CD8-positive, alpha-beta memory T cell (primary cell): ENCODE measurements around the gene CA5A. TPM values are rescaled to one million over a fixed set of nuclear protein-coding genes. Genes with fewer than 3 reads are reported as not detected.
A peak's percentile ranks its signal among the peaks of the same experiment; 100 is the strongest.
"Not testable (repeated sequence)": the region's sequence is repeated elsewhere in the genome, so short reads cannot be mapped to it uniquely, and the experiment has no call there.

Experiments
- CTCF ChIA-PET: fragments of 350-600 bp; sonication (Branson Sonifier 250); formaldehyde crosslinking; loops from one replicate; lab custom pipeline; 2021; ENCODE audit warnings: antibody characterized with exemption; lab: Charles Lee
- POLR2A ChIA-PET: fragments of 350-600 bp; sonication (Branson Sonifier 250); formaldehyde crosslinking; loops from one replicate; lab custom pipeline; 2021; ENCODE audit warnings: antibody characterized with exemption; lab: Charles Lee
- DNase-seq, 5 donors: peaks; one replicate each; pipeline versions ENCODE4 v3.0.0 to v3.0.0-alpha.2; 2020 to 2022; ENCODE audit warnings: mixed read lengths in 1 of 5
- H3K27ac ChIP-seq: one replicate; pipeline ENCODE4 v1.7.0; 2013; ENCODE audit warnings: low read depth, mild to moderate bottlenecking, low read length, moderate library complexity
- H3K27me3 ChIP-seq: 2 replicates; pipeline ENCODE4 v1.7.0; 2013; ENCODE audit warnings: low read length, mild to moderate bottlenecking; ENCODE audit not compliant: insufficient read depth, poor library complexity, severe bottlenecking
- H3K36me3 ChIP-seq: 2 replicates; pipeline ENCODE4 v1.7.0; 2013; ENCODE audit warnings: mild to moderate bottlenecking, low read length, moderate library complexity; ENCODE audit not compliant: insufficient read depth
- H3K4me1 ChIP-seq: 2 replicates; pipeline ENCODE4 v1.7.0; 2013; ENCODE audit warnings: mild to moderate bottlenecking, low read length, moderate library complexity; ENCODE audit not compliant: insufficient read depth
- H3K4me3 ChIP-seq: 2 replicates; pipeline ENCODE4 v1.7.0; 2013; ENCODE audit warnings: mild to moderate bottlenecking, low read length
- H3K9me3 ChIP-seq: 2 replicates; pipeline ENCODE4 v1.7.0; 2013; ENCODE audit warnings: mild to moderate bottlenecking, low read length
- H3K27ac Mint-ChIP-seq, 8 donors: one replicate each; pipeline ENCODE4 v1.8.0; 2020 to 2021; ENCODE audit warnings: mixed read lengths in 8 of 8, mild to moderate bottlenecking in 6 of 8, inconsistent platforms in 3 of 8, moderate library complexity in 3 of 8
- H3K27me3 Mint-ChIP-seq, 2 donors: one replicate each; pipeline ENCODE4 v1.8.0; 2020 to 2021; ENCODE audit warnings: mixed read lengths in 2 of 2, mild to moderate bottlenecking in 1 of 2, moderate library complexity in 1 of 2
- H3K36me3 Mint-ChIP-seq, 3 donors: one replicate each; pipeline ENCODE4 v1.8.0; 2020 to 2021; ENCODE audit warnings: mixed read lengths in 3 of 3, inconsistent platforms in 1 of 3, mild to moderate bottlenecking in 1 of 3
- H3K4me1 Mint-ChIP-seq, 3 donors: one replicate each; pipeline ENCODE4 v1.8.0; 2020 to 2021; ENCODE audit warnings: mixed read lengths in 3 of 3, inconsistent platforms in 1 of 3, mild to moderate bottlenecking in 1 of 3
- H3K4me3 Mint-ChIP-seq, 7 donors: one replicate each; pipeline ENCODE4 v1.8.0; 2020 to 2021; ENCODE audit warnings: mixed read lengths in 7 of 7, mild to moderate bottlenecking in 6 of 7, moderate library complexity in 4 of 7, inconsistent platforms in 2 of 7
- H3K9me3 Mint-ChIP-seq, 5 donors: one replicate each; pipeline ENCODE4 v1.8.0; 2020 to 2022; ENCODE audit warnings: mixed read lengths in 5 of 5, mild to moderate bottlenecking in 3 of 5, moderate library complexity in 2 of 5, inconsistent platforms in 1 of 5
- polyA plus RNA-seq: library from polyadenylated mRNA; unstranded; fragments of 300-500 nt; fragmentation: Illumina TruSeq; gene quantifications from one replicate; pipeline ENCODE4 v1.2.3, GENCODE V29; 2021
- total RNA-seq, 2 experiments: library from RNA; stranded (reverse); gene quantifications; one replicate each; pipeline ENCODE4 v1.2.3, GENCODE V29; 2021

Gene CA5A
- total and polyA plus RNA-seq, 3 experiments from 2014 or later, result not detected

DNA sequence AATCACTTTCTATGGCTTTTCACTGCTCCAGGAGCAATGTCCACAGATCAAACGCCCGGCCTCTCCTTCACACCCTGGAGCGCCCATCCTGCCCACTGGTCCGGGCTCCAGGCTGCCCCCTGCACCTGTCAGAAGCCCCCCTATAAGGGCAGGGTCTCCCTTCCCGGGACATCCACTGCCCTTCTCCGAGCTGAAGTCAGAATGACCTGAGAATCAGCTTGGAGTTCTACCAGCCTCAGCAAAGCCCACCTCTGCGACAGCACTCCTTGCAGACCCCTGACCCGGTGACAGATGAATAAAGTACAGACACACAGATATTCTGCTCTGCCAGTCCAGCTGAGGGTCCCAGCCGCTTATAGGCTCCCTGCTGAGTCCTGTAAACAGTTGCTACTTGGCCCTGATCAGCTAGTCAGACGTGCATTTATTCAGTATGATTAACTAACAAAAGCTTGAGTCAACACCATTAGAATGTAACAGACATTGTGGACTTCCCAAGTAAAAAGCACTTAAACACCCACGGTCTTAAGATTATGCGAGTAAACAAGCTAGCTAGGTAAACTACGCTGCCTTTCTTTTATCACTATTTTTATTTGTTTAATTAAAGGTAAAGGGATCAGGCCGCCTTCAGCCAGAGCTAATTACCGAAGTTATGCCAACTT, 71.9 kb downstream of the CA5A start:
- Mint-ChIP-seq H3K4me1 (peaks cover 49 to 70% (median 58%) of the 10 kb centered on the region in 3 donors), H3K9me3 (peaks cover 0 to 2% (median 0%) of the 10 kb centered on the region in 5 donors)
- CTCF ChIA-PET, result interaction anchor here (3.0 to 12.8 kb wide), 2 partner anchors 15 to 84 kb away, joined by 31 to 298 read pairs; no protein-coding TSS in a partner anchor

DNA sequence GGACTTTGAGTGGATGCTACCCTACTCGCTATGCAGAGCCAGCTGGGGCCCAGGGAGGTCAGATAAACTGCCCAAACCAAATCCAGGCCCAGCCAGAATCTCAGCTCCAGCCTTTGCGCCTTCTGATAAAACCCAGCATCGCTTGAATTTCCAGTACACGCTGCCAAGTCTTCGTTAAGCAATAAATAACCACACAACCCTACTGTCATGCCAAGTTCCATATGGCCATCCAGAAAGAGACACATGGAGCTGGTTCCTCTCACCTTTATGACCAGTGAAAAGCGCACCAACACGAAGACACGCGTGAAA, 73.0 kb downstream of the CA5A start:
- peaks cover 33% of the 10 kb centered on the region for H3K4me1 ChIP-seq
- H3K36me3 ChIP-seq, H3K9me3 ChIP-seq, POLR2A ChIA-PET, H3K4me3 ChIP-seq, H3K27me3 ChIP-seq, H3K27ac ChIP-seq, H3K27me3 Mint-ChIP-seq, H3K9me3 Mint-ChIP-seq, CTCF ChIA-PET, DNase-seq: not testable (repeated sequence)
- peak overlapping the region in 2 of 7 donors; percentile 30 to 41 for H3K4me3 Mint-ChIP-seq
- H3K4me1 Mint-ChIP-seq, result peaks cover 45 to 71% (median 57%) of the 10 kb centered on the region in 3 donors
- H3K27ac Mint-ChIP-seq, result peak overlapping the region in 5 of 8 donors; percentile 36 to 98 (median 68)
- H3K36me3 Mint-ChIP-seq, result peaks cover 0 to 37% (median 6%) of the 10 kb centered on the region in 3 donors

More for the DNA sequence above, 71.9 kb downstream of the CA5A start:
- no peaks in the 10 kb centered on the region for H3K9me3 ChIP-seq
- no peaks in the 10 kb centered on the region for H3K36me3 ChIP-seq
- no peak overlapping the region for H3K4me3 ChIP-seq
- H3K4me1 ChIP-seq, result peaks cover 33% of the 10 kb centered on the region
- Mint-ChIP-seq H3K36me3 (peaks cover 0 to 35% (median 6%) of the 10 kb centered on the region in 3 donors), H3K27me3 (peaks cover 0 to 6% of the 10 kb centered on the region in 2 donors), H3K4me3 (peak overlapping the region in 6 of 7 donors; percentile 34 to 66 (median 52)), H3K27ac (peak overlapping the region in 7 of 8 donors; percentile 51 to 98 (median 83))
- no peak for DNase-seq
- no peaks in the 10 kb centered on the region for H3K27me3 ChIP-seq
- no peak overlapping the region for H3K27ac ChIP-seq
- POLR2A ChIA-PET, result interaction anchor here (0.5 kb wide), 1 partner anchor 99 kb away, joined by 4 read pairs; the partner anchor contains the start of gene KLHDC4

DNA sequence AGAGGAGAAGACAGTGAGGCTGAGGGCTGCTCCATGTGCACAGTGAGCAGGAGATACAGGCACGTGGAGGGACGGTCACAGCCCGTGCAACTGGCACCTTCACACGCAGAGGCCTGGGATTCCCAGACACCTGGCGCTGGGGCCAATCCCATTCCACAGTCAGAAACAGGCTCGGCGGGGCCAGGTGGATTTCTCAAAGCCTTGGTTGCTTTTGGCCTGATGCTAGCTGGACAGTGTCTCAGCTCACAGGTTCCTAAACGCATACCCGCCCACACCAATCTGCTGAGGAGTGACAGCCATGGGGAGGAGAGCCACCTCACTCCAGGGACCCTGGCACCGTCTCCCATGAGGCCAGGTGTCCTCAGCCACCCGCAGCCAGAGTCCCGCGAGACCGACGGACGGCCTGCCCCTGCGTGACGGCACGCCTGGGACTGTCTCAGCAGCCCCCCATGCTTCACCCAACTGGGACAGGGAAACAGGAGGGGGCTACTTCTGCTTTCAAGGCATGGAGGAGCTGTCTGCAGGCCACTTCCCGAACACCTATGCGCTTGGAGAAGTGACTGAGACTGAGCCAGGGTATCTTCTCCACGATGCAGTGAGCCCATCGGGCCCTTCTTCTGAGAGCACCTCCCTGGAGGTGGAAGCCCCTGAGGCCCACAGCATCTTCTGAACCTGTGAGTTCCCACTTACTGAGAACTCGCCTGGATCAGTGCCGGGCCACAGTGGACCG, 73.6 kb downstream of the CA5A start:
- CTCF ChIA-PET, H3K27me3 ChIP-seq, H3K4me3 ChIP-seq, DNase-seq, POLR2A ChIA-PET, H3K27ac ChIP-seq, H3K9me3 ChIP-seq, H3K9me3 Mint-ChIP-seq, H3K27me3 Mint-ChIP-seq, H3K36me3 ChIP-seq: not testable (repeated sequence)
- peak overlapping the region in 2 of 7 donors; percentile 27 to 30 for H3K4me3 Mint-ChIP-seq
- H3K4me1 ChIP-seq, result peaks cover 29% of the 10 kb centered on the region
- peak overlapping the region in 4 of 8 donors; percentile 36 to 78 (median 60) for H3K27ac Mint-ChIP-seq
- H3K36me3 Mint-ChIP-seq, result peaks cover 0 to 38% (median 6%) of the 10 kb centered on the region in 3 donors
- H3K4me1 Mint-ChIP-seq, result peaks cover 45 to 73% (median 57%) of the 10 kb centered on the region in 3 donors

DNA sequence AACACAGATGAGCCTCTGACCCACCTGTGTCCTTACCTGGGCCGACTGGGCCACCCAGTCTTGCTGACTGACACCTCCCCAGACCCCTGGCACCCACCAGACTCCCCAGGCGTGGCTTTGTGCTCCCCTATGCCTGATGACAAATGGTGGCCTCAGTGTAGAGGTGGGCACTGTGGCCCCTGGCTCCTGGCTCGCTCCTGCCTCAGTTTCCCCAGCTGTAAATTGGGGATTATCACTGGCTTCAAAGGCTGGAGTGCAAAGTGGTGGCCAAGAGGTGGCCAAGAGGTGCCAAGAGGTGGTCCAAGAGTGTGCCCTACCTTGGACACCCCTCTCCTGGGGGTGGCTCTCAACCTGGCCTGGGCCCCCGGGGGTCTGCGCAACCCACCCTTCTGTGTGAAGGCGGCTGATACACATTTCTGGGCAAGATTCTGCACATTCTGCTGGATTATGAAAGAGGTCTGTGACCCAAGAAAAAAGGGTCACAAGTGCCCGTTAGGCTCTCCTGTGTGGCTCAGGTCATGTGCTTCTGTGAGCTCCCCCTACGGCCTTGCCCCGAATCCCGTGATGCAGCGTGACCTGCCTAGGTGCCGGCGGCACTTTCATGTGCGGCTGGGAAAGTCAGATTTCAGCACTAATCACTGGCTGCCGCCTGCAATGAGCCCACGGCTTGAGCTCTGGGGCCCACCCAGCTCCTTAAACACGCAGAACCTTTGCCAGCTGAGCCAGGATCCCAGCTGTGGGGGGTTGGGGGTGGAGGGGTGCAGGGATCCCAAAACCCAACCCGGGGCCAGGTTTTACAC, 74.8 kb downstream of the CA5A start:
- H3K4me3 ChIP-seq, H3K36me3 ChIP-seq, H3K9me3 ChIP-seq, H3K9me3 Mint-ChIP-seq, H3K27me3 Mint-ChIP-seq, POLR2A ChIA-PET, DNase-seq, H3K27me3 ChIP-seq, H3K27ac ChIP-seq: not testable (repeated sequence)
- H3K27ac Mint-ChIP-seq, result peak overlapping the region in 2 of 8 donors; percentile 47 to 79
- peaks cover 29% of the 10 kb centered on the region for H3K4me1 ChIP-seq
- CTCF ChIA-PET, result interaction anchor here (3.4 kb wide), 1 partner anchor 12 kb away, joined by 18 read pairs; no protein-coding TSS in a partner anchor
- H3K4me3 Mint-ChIP-seq, result peak overlapping the region in 3 of 7 donors; percentile 15 to 48 (median 26)
- H3K4me1 Mint-ChIP-seq, result peaks cover 44 to 73% (median 57%) of the 10 kb centered on the region in 3 donors
- H3K36me3 Mint-ChIP-seq, result peaks cover 0 to 45% (median 6%) of the 10 kb centered on the region in 3 donors

DNA sequence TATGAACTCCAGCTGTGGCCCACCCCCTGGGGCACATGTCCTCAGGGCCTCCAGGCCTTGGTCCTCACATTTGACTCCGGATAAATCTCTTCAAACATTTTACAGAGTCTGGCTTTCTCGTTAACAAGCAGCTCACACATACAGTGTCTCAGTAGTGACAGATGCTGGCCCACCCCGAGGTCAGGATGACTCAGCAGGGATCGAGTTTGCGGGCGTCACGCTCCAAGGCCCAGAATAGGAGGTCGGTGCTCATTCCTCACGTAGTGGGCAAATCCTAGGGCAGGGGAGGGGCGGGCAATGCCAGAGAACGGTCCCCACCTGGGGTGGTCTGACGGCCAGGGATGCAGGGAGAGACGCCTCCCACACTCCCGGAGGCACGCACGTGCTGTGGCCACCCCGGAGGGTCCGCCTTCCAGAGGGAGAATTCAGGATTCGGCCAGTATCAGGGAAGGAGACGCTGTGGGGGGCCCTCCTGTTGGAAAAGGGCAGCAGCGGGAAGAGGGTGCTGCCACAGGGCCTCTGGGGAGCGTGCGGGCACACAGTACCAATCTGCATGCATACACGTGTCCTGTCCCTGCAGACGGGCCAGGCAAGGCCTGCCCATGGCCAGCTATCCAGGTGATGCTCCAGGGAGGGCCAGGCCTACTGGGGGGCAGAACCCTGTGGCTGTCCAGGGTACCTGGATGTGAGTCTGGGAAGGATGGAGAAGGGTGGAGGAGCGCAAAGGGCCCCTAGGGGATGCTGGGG, 75.6 kb downstream of the CA5A start:
- H3K27me3 Mint-ChIP-seq, result no peaks in the 10 kb centered on the region
- ChIA-PET CTCF (interaction anchor here (2.4 to 3.4 kb wide), 2 partner anchors 11 kb away, joined by 9 to 18 read pairs; no protein-coding TSS in a partner anchor), POLR2A (no interaction called here)
- Histone ChIP-seq H3K4me1 (peaks cover 34% of the 10 kb centered on the region), H3K36me3 (no peaks in the 10 kb centered on the region), H3K4me3 (no peak overlapping the region), H3K27ac (no peak overlapping the region), H3K9me3 (no peaks in the 10 kb centered on the region), H3K27me3 (no peaks in the 10 kb centered on the region)
- peaks cover 42 to 74% (median 54%) of the 10 kb centered on the region in 3 donors for H3K4me1 Mint-ChIP-seq
- DNase-seq, result no peak
- H3K9me3 Mint-ChIP-seq, result peaks cover 0 to 2% (median 0%) of the 10 kb centered on the region in 5 donors
- H3K27ac Mint-ChIP-seq, result peak overlapping the region; percentile 32 to 95 (median 83)
- peak overlapping the region in 6 of 7 donors; percentile 3 to 74 (median 48) for H3K4me3 Mint-ChIP-seq
- peaks cover 0 to 44% (median 6%) of the 10 kb centered on the region in 3 donors for H3K36me3 Mint-ChIP-seq

DNA sequence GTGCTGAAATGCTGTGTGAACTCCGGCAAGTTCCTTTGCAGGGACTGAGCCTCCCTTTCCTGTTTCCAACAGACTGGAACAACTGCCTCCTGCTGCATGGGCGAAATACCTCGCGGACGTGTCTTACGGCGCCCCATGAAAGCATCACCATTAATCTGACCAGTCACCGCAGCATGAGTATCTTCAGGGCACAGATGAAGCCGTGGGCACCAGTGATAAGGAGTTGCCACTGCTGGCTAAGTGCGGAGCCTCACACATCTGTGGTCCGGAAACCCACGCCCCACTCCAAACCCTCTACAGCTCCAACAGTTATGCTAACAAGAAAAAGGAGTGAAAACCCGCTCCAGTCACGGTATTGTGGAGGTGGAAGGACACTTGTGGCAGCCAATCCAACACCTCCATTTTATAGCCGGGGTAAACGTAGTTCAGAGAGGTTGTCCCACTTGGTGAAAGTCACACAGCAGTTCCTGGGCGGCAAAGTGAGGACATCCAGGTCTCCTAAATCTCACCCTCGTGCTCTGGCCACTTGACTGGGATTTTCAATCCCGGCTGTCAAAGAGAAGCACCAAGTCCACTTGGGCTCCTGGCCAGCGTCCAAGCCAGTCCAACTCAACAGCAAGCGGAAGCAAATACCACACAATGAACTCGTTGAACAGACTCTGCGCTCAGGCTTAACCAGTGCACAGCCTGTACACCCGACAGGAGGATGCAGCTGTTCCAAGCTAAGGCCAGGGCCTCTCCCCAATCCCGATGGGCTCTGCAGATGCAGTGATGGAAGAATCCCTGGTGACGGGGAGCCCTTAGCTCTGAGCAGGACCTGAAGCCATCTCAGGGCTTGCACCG, 78.0 kb downstream of the CA5A start:
- H3K9me3 Mint-ChIP-seq, H3K4me3 ChIP-seq, H3K27me3 ChIP-seq, DNase-seq, H3K27me3 Mint-ChIP-seq, H3K27ac ChIP-seq, H3K9me3 ChIP-seq, POLR2A ChIA-PET, H3K36me3 ChIP-seq: not testable (repeated sequence)
- Mint-ChIP-seq H3K4me1 (peaks cover 39 to 78% (median 52%) of the 10 kb centered on the region in 3 donors), H3K4me3 (peak overlapping the region; percentile 14 to 87 (median 56)), H3K36me3 (peaks cover 0 to 36% (median 4%) of the 10 kb centered on the region in 3 donors), H3K27ac (peak overlapping the region in 7 of 8 donors; percentile 45 to 99 (median 84))
- CTCF ChIA-PET, result interaction anchor here (2.4 to 3.4 kb wide), 2 partner anchors 9 to 13 kb away, joined by 9 to 18 read pairs; no protein-coding TSS in a partner anchor
- peaks cover 38% of the 10 kb centered on the region for H3K4me1 ChIP-seq
